Subcutaneous abdominal adipose tissue (tissue), 5 donors: ENCODE data around the gene RASD1.
"Not testable (repeated sequence)": the region's sequence is repeated elsewhere in the genome, so short reads cannot be mapped to it uniquely, and the experiment has no call there.

Source experiments
- H3K27ac ChIP-seq: one replicate; pipeline ENCODE4 v1.7.0; 2013; ENCODE audit warnings: low read depth, mild to moderate bottlenecking, inconsistent platforms, low read length, moderate library complexity
- H3K27me3 ChIP-seq, 5 donors: one replicate each; pipeline ENCODE4 v1.7.0; 2013; ENCODE audit warnings: low read length in 5 of 5, inconsistent platforms in 1 of 5; ENCODE audit not compliant: control insufficient read depth in 5 of 5, insufficient read depth in 4 of 5
- H3K36me3 ChIP-seq, 5 donors: one replicate each; pipeline ENCODE4 v1.7.0; 2013; ENCODE audit warnings: low read length in 5 of 5; ENCODE audit not compliant: control insufficient read depth in 5 of 5, insufficient read depth in 5 of 5
- H3K4me1 ChIP-seq, 5 donors: one replicate each; pipeline ENCODE4 v1.7.0; 2013; ENCODE audit warnings: low read length in 5 of 5, mild to moderate bottlenecking in 3 of 5, moderate library complexity in 1 of 5; ENCODE audit not compliant: control insufficient read depth in 5 of 5, insufficient read depth in 5 of 5
- H3K4me3 ChIP-seq, 5 donors: one replicate each; pipeline ENCODE4 v1.7.0; 2013; ENCODE audit warnings: low read length in 5 of 5, low read depth in 1 of 5
- H3K9ac ChIP-seq, 5 donors: one replicate each; pipeline ENCODE4 v1.7.0; 2013; ENCODE audit warnings: low read length in 5 of 5, mild to moderate bottlenecking in 4 of 5, moderate library complexity in 3 of 5
- H3K9me3 ChIP-seq, 5 donors: one replicate each; pipeline ENCODE4 v1.7.0; 2013; ENCODE audit warnings: low read length in 5 of 5; ENCODE audit not compliant: control insufficient read depth in 5 of 5
- donor health status: healthy.
- donor health status: healthy.
- donor health status: healthy.
- donor health status: healthy.
- donor health status: healthy.

Gene RASD1

GRCh38 chr17:17462048-17462824 is 34.0 kb downstream of the RASD1 start:
- H3K27me3 ChIP-seq, result no peaks in the 10 kb centered on the region
- no peak overlapping the region for H3K4me3 ChIP-seq
- H3K4me1 ChIP-seq, result peaks cover 0 to 2% (median 0%) of the 10 kb centered on the region in 5 donors
- H3K9me3 ChIP-seq, result no peaks in the 10 kb centered on the region
- H3K36me3 ChIP-seq, result no peaks in the 10 kb centered on the region
- H3K27ac ChIP-seq, result no peak overlapping the region
- no peak overlapping the region for H3K9ac ChIP-seq

DNA sequence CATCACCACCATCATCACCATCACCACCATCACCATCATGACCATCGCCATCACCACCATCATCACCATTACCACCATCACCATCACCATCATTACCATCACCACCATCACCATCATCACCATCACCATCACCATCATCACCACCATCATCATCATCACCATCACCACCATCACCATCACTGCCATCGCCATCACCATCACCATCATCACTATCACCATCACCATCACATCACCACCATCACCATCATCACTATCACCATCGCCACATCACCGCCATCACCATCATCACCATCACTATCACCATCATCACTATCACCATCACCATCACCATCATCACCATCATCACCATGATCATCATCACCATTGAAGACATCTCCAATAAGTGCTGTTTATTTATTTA is 36.2 kb downstream of the RASD1 start:
- no peaks in the 10 kb centered on the region for H3K9me3 ChIP-seq

GRCh38 chr17:17457680-17458079 is 38.5 kb downstream of the RASD1 start:
- H3K4me1 ChIP-seq, result no peaks in the 10 kb centered on the region
- H3K27ac ChIP-seq, result no peak overlapping the region
- H3K9ac ChIP-seq, result no peak overlapping the region

More for the DNA sequence above, 36.2 kb downstream of the RASD1 start:
- no peaks in the 10 kb centered on the region for H3K27me3 ChIP-seq
- no peaks in the 10 kb centered on the region for H3K36me3 ChIP-seq
- H3K9ac ChIP-seq, result no peak overlapping the region
- no peak overlapping the region for H3K27ac ChIP-seq
- H3K4me1 ChIP-seq, result no peaks in the 10 kb centered on the region
- no peak overlapping the region for H3K4me3 ChIP-seq

GRCh38 chr17:17456251-17456650 is 39.9 kb downstream of the RASD1 start:
- H3K27me3 ChIP-seq, result no peaks in the 10 kb centered on the region
- peaks cover 0 to 2% (median 1%) of the 10 kb centered on the region in 5 donors for H3K4me1 ChIP-seq
- H3K4me3 ChIP-seq, result no peak overlapping the region
- H3K9me3 ChIP-seq, result no peaks in the 10 kb centered on the region
- H3K36me3 ChIP-seq, result no peaks in the 10 kb centered on the region
- no peak overlapping the region for H3K9ac ChIP-seq
- H3K27ac ChIP-seq, result no peak overlapping the region

More at GRCh38 chr17:17457680-17458079, 38.5 kb downstream of the RASD1 start:
- H3K36me3 ChIP-seq, result no peaks in the 10 kb centered on the region
- H3K4me3 ChIP-seq, result no peak overlapping the region
- H3K27me3 ChIP-seq, result no peaks in the 10 kb centered on the region
- H3K9me3 ChIP-seq, result no peaks in the 10 kb centered on the region

DNA sequence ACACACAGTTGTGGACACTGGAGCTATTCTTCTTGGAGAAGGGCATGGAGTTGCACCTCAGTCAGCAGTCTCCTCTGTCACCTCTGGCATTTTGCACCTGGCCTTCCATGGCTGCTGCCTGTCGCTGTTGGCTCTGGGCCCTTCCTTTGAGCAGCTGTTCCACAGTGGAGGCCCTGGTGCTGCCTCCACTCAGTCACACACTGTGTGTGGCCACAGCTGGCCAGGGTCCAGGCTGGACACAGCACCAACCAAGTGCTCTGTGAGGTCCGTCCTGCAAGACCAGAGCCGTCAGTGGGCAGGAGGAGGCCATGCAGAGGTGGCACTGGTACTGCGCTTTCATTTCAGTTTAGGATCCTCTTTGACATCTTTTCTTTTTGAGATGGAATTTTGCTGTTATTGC is 41.0 kb downstream of the RASD1 start:
- no peak overlapping the region for H3K4me3 ChIP-seq
- no peaks in the 10 kb centered on the region for H3K9me3 ChIP-seq
- H3K27me3 ChIP-seq, result no peaks in the 10 kb centered on the region
- no peak overlapping the region for H3K27ac ChIP-seq
- H3K36me3 ChIP-seq, result no peaks in the 10 kb centered on the region
- no peak overlapping the region for H3K9ac ChIP-seq
- H3K4me1 ChIP-seq, result peaks cover 3 to 13% (median 10%) of the 10 kb centered on the region in 5 donors

- H3K9ac ChIP-seq, H3K27me3 ChIP-seq: not testable (repeated sequence)
These were observed 41.5 kb downstream of the RASD1 start for GRCh38 chr17:17454700-17455099.

GRCh38 chr17:17454276-17454675 is 41.9 kb downstream of the RASD1 start:
- no peak overlapping the region for H3K27ac ChIP-seq
- no peaks in the 10 kb centered on the region for H3K27me3 ChIP-seq
- no peak overlapping the region for H3K9ac ChIP-seq
- H3K36me3 ChIP-seq, result no peaks in the 10 kb centered on the region
- peaks cover 3 to 14% (median 10%) of the 10 kb centered on the region in 5 donors for H3K4me1 ChIP-seq
- no peak overlapping the region for H3K4me3 ChIP-seq
- no peaks in the 10 kb centered on the region for H3K9me3 ChIP-seq

More at GRCh38 chr17:17454700-17455099, 41.5 kb downstream of the RASD1 start:
- H3K27ac ChIP-seq, H3K4me3 ChIP-seq, H3K36me3 ChIP-seq, H3K9me3 ChIP-seq: not testable (repeated sequence)
- H3K4me1 ChIP-seq, result peaks cover 3 to 14% (median 10%) of the 10 kb centered on the region in 5 donors

DNA sequence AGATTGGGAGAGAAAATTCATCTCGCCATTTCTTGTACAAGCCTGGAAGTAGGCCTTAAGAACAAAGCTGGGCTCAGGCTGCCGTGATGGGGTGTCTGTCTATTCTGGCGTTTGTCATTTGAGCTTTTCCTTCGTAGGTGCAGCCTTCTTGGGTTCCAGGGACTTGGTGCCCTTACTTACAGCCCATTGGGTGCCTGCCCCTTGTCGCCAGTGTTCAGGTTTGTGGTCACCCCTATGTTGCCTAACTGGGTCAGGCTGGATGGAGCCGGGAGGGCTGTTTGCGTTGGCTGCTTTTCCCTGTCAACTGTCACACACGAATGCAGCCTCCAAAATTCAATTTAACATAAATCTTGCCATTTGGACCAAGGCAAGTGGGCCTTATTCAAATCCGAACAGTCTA is 43.1 kb downstream of the RASD1 start:
- Histone ChIP-seq H3K4me1 (peaks cover 3 to 14% (median 10%) of the 10 kb centered on the region in 5 donors), H3K9ac (no peak overlapping the region), H3K27me3 (no peaks in the 10 kb centered on the region), H3K4me3 (no peak overlapping the region), H3K9me3 (no peaks in the 10 kb centered on the region), H3K36me3 (no peaks in the 10 kb centered on the region), H3K27ac (no peak overlapping the region)

DNA sequence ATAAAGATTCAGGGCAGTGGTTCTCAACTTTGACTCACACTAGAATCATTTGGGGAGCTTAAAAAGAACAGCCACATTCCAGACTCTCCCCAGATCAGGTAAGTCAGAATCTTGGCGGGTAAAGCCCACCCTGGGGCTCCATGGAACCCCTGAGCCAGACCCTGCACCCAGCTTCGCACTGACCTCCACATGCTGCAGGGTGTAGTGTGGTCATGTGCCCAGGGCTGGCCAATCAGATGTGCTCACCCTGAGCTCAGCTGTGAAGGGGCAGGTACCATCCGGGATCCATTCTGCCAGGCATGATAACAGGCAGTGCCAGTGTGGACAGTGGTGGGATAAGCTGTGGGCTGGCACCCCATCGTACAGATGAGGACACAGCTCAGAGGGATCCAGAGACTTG is 47.5 kb downstream of the RASD1 start:
- Histone ChIP-seq H3K27me3 (no peaks in the 10 kb centered on the region), H3K27ac (no peak overlapping the region), H3K4me1 (peaks cover 10 to 54% (median 20%) of the 10 kb centered on the region in 5 donors), H3K4me3 (no peak overlapping the region), H3K9ac (no peak overlapping the region), H3K9me3 (no peaks in the 10 kb centered on the region), H3K36me3 (no peaks in the 10 kb centered on the region)

GRCh38 chr17:17448076-17448475 is 48.1 kb downstream of the RASD1 start:
- Histone ChIP-seq H3K4me3 (no peak overlapping the region), H3K4me1 (peaks cover 10 to 59% (median 25%) of the 10 kb centered on the region in 5 donors), H3K9ac (no peak overlapping the region), H3K27ac (no peak overlapping the region), H3K27me3 (no peaks in the 10 kb centered on the region), H3K9me3 (no peaks in the 10 kb centered on the region), H3K36me3 (no peaks in the 10 kb centered on the region)
